GM23338 (cell line): Measurements from ENCODE around the gene FHAD1. TPM values are rescaled to one million over a fixed set of nuclear protein-coding genes. Genes with fewer than 3 reads are reported as not detected.

Source experiments
- ATAC-seq: fragments of 200-7000 bp; cut with Tn5 transposase; 3 replicates; pipeline ENCODE4 v1.9.1; 2020
- DNase-seq: peaks from one replicate; pipeline ENCODE4 v3.0.0-alpha.2; 2015; ENCODE audit warnings: low spot score
- H2AFZ ChIP-seq: fragments of 200-600 bp; sonication (generic); 2 replicates; pipeline ENCODE4 v1.8.0; 2016; ENCODE audit warnings: antibody characterized with exemption, mild to moderate bottlenecking, moderate library complexity
- H3F3A ChIP-seq: fragments of 200-600 bp; sonication (generic); replicated peaks from 2 replicates; pipeline ENCODE4 v1.8.0; 2017; ENCODE audit warnings: antibody characterized with exemption, mixed run types, low read depth
- H3K27ac ChIP-seq: fragments of 200-600 bp; sonication (generic); 2 replicates; pipeline ENCODE4 v1.6.1; 2016; ENCODE audit warnings: low read depth
- H3K27me3 ChIP-seq: fragments of 200-600 bp; sonication (generic); 2 replicates; pipeline ENCODE4 v1.8.0; 2016; ENCODE audit warnings: mild to moderate bottlenecking, mixed run types, moderate library complexity; ENCODE audit not compliant: insufficient read depth
- H3K36me3 ChIP-seq: fragments of 200-600 bp; sonication (generic); 2 replicates; pipeline ENCODE4 v1.8.0; 2016; ENCODE audit warnings: mild to moderate bottlenecking; ENCODE audit not compliant: insufficient read depth
- H3K4me1 ChIP-seq: fragments of 200-600 bp; sonication (generic); 2 replicates; pipeline ENCODE4 v1.8.0; 2016; ENCODE audit warnings: mild to moderate bottlenecking, moderate library complexity; ENCODE audit not compliant: insufficient read depth
- H3K4me2 ChIP-seq: fragments of 200-600 bp; sonication (generic); 2 replicates; pipeline ENCODE4 v1.7.1; 2017; ENCODE audit warnings: mixed run types
- H3K4me3 ChIP-seq: fragments of 200-600 bp; sonication (generic); 2 replicates; pipeline ENCODE4 v1.6.1; 2016; ENCODE audit warnings: mixed run types
- H3K79me2 ChIP-seq: fragments of 200-600 bp; sonication (generic); replicated peaks from 2 replicates; pipeline ENCODE4 v1.8.0; 2017; ENCODE audit warnings: mild to moderate bottlenecking; ENCODE audit not compliant: insufficient read depth
- H3K9me2 ChIP-seq: fragments of 200-600 bp; sonication (generic); 2 replicates; pipeline ENCODE4 v1.8.0; 2017; ENCODE audit not compliant: insufficient read depth
- H4K20me1 ChIP-seq: fragments of 200-600 bp; sonication (generic); replicated peaks from 2 replicates; pipeline ENCODE4 v1.8.0; 2017; ENCODE audit warnings: mild to moderate bottlenecking; ENCODE audit not compliant: insufficient read depth
- H3K27ac Mint-ChIP-seq: 2 replicates; pipeline ENCODE4 v1.8.0; 2020; ENCODE audit warnings: inconsistent platforms, mild to moderate bottlenecking, moderate library complexity, mixed read lengths
- H3K27me3 Mint-ChIP-seq: 3 replicates; pipeline ENCODE4 v1.8.0; 2022; ENCODE audit warnings: low read depth, mild to moderate bottlenecking, moderate library complexity, mixed read lengths, inconsistent platforms; ENCODE audit not compliant: insufficient read depth, poor library complexity
- H3K36me3 Mint-ChIP-seq: 3 replicates; pipeline ENCODE4 v1.8.0; 2021; ENCODE audit warnings: low read depth, mild to moderate bottlenecking, inconsistent platforms, moderate library complexity, mixed read lengths
- H3K4me1 Mint-ChIP-seq: 3 replicates; pipeline ENCODE4 v1.8.0; 2020; ENCODE audit warnings: mild to moderate bottlenecking, inconsistent platforms, mixed read lengths
- H3K4me3 Mint-ChIP-seq: 3 replicates; pipeline ENCODE4 v1.8.0; 2021; ENCODE audit warnings: moderate library complexity, mild to moderate bottlenecking, inconsistent platforms, mixed read lengths
- H3K9me3 Mint-ChIP-seq: 3 replicates; pipeline ENCODE4 v1.8.0; 2020; ENCODE audit warnings: moderate library complexity, mild to moderate bottlenecking, inconsistent platforms, mixed read lengths
- CREB1 ChIP-seq: fragments of 250-450 bp; sonication (Bioruptor Pico); IDR thresholded peaks from 2 replicates; pipeline ENCODE4 v1.5.0; 2020; ENCODE audit warnings: low read depth, mild to moderate bottlenecking, moderate library complexity
- EZH2 ChIP-seq: fragments of 200-600 bp; sonication (generic); IDR thresholded peaks from one replicate; pipeline ENCODE4 v1.8.0; 2017; ENCODE audit warnings: antibody characterized with exemption, mild to moderate bottlenecking, low read depth; ENCODE audit not compliant: unreplicated experiment
- EZH2phosphoT487 ChIP-seq: fragments of 200-600 bp; sonication (generic); IDR thresholded peaks from one replicate; pipeline ENCODE4 v1.8.1; 2018; ENCODE audit warnings: antibody characterized with exemption; ENCODE audit not compliant: unreplicated experiment
- JUNB ChIP-seq: IDR thresholded peaks from one replicate; pipeline ENCODE4 v1.6.1; 2016; ENCODE audit warnings: antibody characterized with exemption; ENCODE audit not compliant: unreplicated experiment
- NANOG ChIP-seq: IDR thresholded peaks from 2 replicates; pipeline ENCODE4 v1.6.1; 2016; ENCODE audit warnings: antibody characterized with exemption, borderline replicate concordance
- POLR2AphosphoS5 ChIP-seq: IDR thresholded peaks from 2 replicates; pipeline ENCODE4 v1.6.1; 2016; ENCODE audit warnings: antibody characterized with exemption, low read depth
- REST ChIP-seq: IDR thresholded peaks from one replicate; pipeline ENCODE4 v1.6.1; 2018; ENCODE audit warnings: antibody characterized with exemption; ENCODE audit not compliant: unreplicated experiment
- STAT1 ChIP-seq: IDR thresholded peaks from one replicate; pipeline ENCODE4 v1.6.1; 2016; ENCODE audit warnings: antibody characterized with exemption; ENCODE audit not compliant: unreplicated experiment
- ZNF114 ChIP-seq: fragments of 250-450 bp; sonication (Bioruptor Pico); IDR thresholded peaks from 2 replicates; pipeline ENCODE4 v1.5.0; 2020; ENCODE audit warnings: mild to moderate bottlenecking, moderate library complexity
- ZNF331 ChIP-seq: fragments of 250-450 bp; sonication (Bioruptor Pico); IDR thresholded peaks from 2 replicates; pipeline ENCODE4 v1.5.0; 2020; ENCODE audit warnings: low read depth, mild to moderate bottlenecking, moderate library complexity
- polyA plus RNA-seq: library from polyadenylated mRNA; unstranded; fragments of >200 nt; fragmentation: Nextera tagmentation; extraction: Ambion mirVana; gene quantifications from 2 replicates; pipeline ENCODE4 v1.2.1, GENCODE V29; 2016
- total RNA-seq: library from RNA; depleted of rRNA; stranded (reverse); fragments of >200 nt; shearing (Covaris generic); gene quantifications from 2 replicates; pipeline ENCODE4 v1.2.3, GENCODE V29; 2014
- TF ChIP-seq, protein P1 (sequence below), 2 experiments: fragments of 200-600 bp in 1 of 2; sonication (generic) in 1 of 2; conservative IDR thresholded peaks; 2 replicates each; pipeline versions ENCODE4 v1.5.1 to v1.6.1; 2016 to 2017; ENCODE audit warnings: antibody characterized with exemption in 2 of 2, low read depth in 2 of 2, mild to moderate bottlenecking in 2 of 2, moderate library complexity in 1 of 2
- TF ChIP-seq, protein P2 (sequence below): fragments of 250-450 bp; sonication (Bioruptor Pico); IDR thresholded peaks from 2 replicates; pipeline ENCODE4 v1.5.0; 2020; ENCODE audit warnings: mild to moderate bottlenecking, moderate library complexity
- TF ChIP-seq, protein P3 (sequence below): IDR thresholded peaks from 2 replicates; pipeline ENCODE4 v1.6.1; 2016; ENCODE audit warnings: antibody characterized with exemption

Gene FHAD1
- total and polyA plus RNA-seq, 2 experiments from 2014 or later, result 1.8 to 3.3 TPM

- H2AFZ ChIP-seq, result no peak overlapping the region
- H3K79me2 ChIP-seq, result no peaks in the 10 kb centered on the region
- H3K36me3 Mint-ChIP-seq, result peaks cover 31% of the 10 kb centered on the region
- peaks cover 11% of the 10 kb centered on the region for H3K4me1 Mint-ChIP-seq
- no peak for DNase-seq
- H3K4me3 Mint-ChIP-seq, result no peak overlapping the region
- no peaks in the 10 kb centered on the region for H4K20me1 ChIP-seq
- no peaks in the 10 kb centered on the region for H3K4me1 ChIP-seq
- no peak overlapping the region for H3K27ac Mint-ChIP-seq
- ATAC-seq, result no peak
- no peak overlapping the region for H3K4me3 ChIP-seq
- H3K4me2 ChIP-seq, result no peak overlapping the region
- H3K27me3 ChIP-seq, result no peaks in the 10 kb centered on the region
- no peaks in the 10 kb centered on the region for H3K9me2 ChIP-seq
- H3K36me3 ChIP-seq, result no peaks in the 10 kb centered on the region; the same call in 1 of the 2 replicates
- no peak overlapping the region for H3K27ac ChIP-seq
- no peaks in the 10 kb centered on the region for H3F3A ChIP-seq
- peaks cover 8% of the 10 kb centered on the region for H3K27me3 Mint-ChIP-seq
- peaks cover 19% of the 10 kb centered on the region; the same call in 2 of the 3 replicates for H3K9me3 Mint-ChIP-seq
- TF ChIP-seq JUNB, result no peak
- no peak for TF ChIP-seq REST
- TF ChIP-seq, protein P1, sequence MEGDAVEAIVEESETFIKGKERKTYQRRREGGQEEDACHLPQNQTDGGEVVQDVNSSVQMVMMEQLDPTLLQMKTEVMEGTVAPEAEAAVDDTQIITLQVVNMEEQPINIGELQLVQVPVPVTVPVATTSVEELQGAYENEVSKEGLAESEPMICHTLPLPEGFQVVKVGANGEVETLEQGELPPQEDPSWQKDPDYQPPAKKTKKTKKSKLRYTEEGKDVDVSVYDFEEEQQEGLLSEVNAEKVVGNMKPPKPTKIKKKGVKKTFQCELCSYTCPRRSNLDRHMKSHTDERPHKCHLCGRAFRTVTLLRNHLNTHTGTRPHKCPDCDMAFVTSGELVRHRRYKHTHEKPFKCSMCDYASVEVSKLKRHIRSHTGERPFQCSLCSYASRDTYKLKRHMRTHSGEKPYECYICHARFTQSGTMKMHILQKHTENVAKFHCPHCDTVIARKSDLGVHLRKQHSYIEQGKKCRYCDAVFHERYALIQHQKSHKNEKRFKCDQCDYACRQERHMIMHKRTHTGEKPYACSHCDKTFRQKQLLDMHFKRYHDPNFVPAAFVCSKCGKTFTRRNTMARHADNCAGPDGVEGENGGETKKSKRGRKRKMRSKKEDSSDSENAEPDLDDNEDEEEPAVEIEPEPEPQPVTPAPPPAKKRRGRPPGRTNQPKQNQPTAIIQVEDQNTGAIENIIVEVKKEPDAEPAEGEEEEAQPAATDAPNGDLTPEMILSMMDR (conservative IDR thresholded peaks at IDR 0.05; ENCODE audit: low read depth in 2 of 2), result no peak
- no peak for TF ChIP-seq EZH2phosphoT487
- no peak for TF ChIP-seq STAT1
- TF ChIP-seq, protein P2, sequence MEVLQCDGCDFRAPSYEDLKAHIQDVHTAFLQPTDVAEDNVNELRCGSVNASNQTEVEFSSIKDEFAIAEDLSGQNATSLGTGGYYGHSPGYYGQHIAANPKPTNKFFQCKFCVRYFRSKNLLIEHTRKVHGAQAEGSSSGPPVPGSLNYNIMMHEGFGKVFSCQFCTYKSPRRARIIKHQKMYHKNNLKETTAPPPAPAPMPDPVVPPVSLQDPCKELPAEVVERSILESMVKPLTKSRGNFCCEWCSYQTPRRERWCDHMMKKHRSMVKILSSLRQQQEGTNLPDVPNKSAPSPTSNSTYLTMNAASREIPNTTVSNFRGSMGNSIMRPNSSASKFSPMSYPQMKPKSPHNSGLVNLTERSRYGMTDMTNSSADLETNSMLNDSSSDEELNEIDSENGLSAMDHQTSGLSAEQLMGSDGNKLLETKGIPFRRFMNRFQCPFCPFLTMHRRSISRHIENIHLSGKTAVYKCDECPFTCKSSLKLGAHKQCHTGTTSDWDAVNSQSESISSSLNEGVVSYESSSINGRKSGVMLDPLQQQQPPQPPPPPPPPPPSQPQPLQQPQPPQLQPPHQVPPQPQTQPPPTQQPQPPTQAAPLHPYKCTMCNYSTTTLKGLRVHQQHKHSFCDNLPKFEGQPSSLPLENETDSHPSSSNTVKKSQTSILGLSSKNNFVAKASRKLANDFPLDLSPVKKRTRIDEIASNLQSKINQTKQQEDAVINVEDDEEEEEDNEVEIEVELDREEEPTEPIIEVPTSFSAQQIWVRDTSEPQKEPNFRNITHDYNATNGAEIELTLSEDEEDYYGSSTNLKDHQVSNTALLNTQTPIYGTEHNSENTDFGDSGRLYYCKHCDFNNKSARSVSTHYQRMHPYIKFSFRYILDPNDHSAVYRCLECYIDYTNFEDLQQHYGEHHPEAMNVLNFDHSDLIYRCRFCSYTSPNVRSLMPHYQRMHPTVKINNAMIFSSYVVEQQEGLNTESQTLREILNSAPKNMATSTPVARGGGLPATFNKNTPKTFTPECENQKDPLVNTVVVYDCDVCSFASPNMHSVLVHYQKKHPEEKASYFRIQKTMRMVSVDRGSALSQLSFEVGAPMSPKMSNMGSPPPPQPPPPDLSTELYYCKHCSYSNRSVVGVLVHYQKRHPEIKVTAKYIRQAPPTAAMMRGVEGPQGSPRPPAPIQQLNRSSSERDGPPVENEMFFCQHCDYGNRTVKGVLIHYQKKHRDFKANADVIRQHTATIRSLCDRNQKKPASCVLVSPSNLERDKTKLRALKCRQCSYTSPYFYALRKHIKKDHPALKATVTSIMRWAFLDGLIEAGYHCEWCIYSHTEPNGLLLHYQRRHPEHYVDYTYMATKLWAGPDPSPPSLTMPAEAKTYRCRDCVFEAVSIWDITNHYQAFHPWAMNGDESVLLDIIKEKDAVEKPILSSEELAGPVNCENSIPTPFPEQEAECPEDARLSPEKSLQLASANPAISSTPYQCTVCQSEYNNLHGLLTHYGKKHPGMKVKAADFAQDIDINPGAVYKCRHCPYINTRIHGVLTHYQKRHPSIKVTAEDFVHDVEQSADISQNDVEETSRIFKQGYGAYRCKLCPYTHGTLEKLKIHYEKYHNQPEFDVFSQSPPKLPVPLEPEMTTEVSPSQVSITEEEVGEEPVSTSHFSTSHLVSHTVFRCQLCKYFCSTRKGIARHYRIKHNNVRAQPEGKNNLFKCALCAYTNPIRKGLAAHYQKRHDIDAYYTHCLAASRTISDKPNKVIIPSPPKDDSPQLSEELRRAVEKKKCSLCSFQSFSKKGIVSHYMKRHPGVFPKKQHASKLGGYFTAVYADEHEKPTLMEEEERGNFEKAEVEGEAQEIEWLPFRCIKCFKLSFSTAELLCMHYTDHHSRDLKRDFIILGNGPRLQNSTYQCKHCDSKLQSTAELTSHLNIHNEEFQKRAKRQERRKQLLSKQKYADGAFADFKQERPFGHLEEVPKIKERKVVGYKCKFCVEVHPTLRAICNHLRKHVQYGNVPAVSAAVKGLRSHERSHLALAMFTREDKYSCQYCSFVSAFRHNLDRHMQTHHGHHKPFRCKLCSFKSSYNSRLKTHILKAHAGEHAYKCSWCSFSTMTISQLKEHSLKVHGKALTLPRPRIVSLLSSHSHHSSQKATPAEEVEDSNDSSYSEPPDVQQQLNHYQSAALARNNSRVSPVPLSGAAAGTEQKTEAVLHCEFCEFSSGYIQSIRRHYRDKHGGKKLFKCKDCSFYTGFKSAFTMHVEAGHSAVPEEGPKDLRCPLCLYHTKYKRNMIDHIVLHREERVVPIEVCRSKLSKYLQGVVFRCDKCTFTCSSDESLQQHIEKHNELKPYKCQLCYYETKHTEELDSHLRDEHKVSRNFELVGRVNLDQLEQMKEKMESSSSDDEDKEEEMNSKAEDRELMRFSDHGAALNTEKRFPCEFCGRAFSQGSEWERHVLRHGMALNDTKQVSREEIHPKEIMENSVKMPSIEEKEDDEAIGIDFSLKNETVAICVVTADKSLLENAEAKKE (CRISPR knock-in tag), result no peak
- TF ChIP-seq, protein P3, sequence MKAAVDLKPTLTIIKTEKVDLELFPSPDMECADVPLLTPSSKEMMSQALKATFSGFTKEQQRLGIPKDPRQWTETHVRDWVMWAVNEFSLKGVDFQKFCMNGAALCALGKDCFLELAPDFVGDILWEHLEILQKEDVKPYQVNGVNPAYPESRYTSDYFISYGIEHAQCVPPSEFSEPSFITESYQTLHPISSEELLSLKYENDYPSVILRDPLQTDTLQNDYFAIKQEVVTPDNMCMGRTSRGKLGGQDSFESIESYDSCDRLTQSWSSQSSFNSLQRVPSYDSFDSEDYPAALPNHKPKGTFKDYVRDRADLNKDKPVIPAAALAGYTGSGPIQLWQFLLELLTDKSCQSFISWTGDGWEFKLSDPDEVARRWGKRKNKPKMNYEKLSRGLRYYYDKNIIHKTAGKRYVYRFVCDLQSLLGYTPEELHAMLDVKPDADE, result no peak
- no peak for TF ChIP-seq CREB1 (CRISPR knock-in tag)
- TF ChIP-seq NANOG, result no peak
- no peak for TF ChIP-seq ZNF114 (CRISPR knock-in tag)
- no peak for TF ChIP-seq ZNF331 (CRISPR knock-in tag)
- TF ChIP-seq EZH2, result no peak
- TF ChIP-seq POLR2AphosphoS5, result no peak
Observed at GRCh38 chr1:15218287-15219279, 28.4 kb upstream of the FHAD1 start.
